ENCODE measurements around the gene NARF. TPM values are rescaled to one million over a fixed set of nuclear protein-coding genes. Genes with fewer than 3 reads are reported as not detected.
A peak's percentile ranks its signal among the peaks of the same experiment; 100 is the strongest.
"Not testable (repeated sequence)": the region's sequence is repeated elsewhere in the genome, so short reads cannot be mapped to it uniquely, and the experiment has no call there.

The NARF gene
- 10 to 100 TPM; 39.2 to 87.0 (median 49.9) TPM for polyA plus RNA-seq
- long read RNA-seq, donor 1, result 0 reads
- long read RNA-seq, donor 2, result 0 reads
- long read RNA-seq, donor 3, partial matches to known transcripts, result 5 of 8 reads
- long read RNA-seq, donor 3, other reads (novel, unspliced or antisense), result 0 of 8 reads
- long read RNA-seq, donor 4, result 0 reads
- long read RNA-seq, donor 5, partial matches to known transcripts, result 0 of 1 reads
- long read RNA-seq, donor 5, other reads (novel, unspliced or antisense), result 0 of 1 reads
- long read RNA-seq, donor 6, partial matches to known transcripts, result 0 of 6 reads
- long read RNA-seq, donor 6, other reads (novel, unspliced or antisense), result 0 of 6 reads
- long read RNA-seq, donor 7, transcript NARF-201 (11 exons, 3,949 nt), result major isoform, 17 of 28 reads
- long read RNA-seq, donor 7, partial matches to known transcripts, result 0 of 28 reads
- long read RNA-seq, donor 7, other reads (novel, unspliced or antisense), result 7 of 28 reads
- long read RNA-seq, donor 8, partial matches to known transcripts, result 0 of 3 reads
- long read RNA-seq, donor 8, other reads (novel, unspliced or antisense), result 0 of 3 reads
- long read RNA-seq, donor 9, result 0 reads
- long read RNA-seq, donor 10, transcript NARF-201 (11 exons, 3,949 nt), result major isoform, 6 of 8 reads
- long read RNA-seq, donor 10, partial matches to known transcripts, result 0 of 8 reads
- long read RNA-seq, donor 10, other reads (novel, unspliced or antisense), result 0 of 8 reads

DNA sequence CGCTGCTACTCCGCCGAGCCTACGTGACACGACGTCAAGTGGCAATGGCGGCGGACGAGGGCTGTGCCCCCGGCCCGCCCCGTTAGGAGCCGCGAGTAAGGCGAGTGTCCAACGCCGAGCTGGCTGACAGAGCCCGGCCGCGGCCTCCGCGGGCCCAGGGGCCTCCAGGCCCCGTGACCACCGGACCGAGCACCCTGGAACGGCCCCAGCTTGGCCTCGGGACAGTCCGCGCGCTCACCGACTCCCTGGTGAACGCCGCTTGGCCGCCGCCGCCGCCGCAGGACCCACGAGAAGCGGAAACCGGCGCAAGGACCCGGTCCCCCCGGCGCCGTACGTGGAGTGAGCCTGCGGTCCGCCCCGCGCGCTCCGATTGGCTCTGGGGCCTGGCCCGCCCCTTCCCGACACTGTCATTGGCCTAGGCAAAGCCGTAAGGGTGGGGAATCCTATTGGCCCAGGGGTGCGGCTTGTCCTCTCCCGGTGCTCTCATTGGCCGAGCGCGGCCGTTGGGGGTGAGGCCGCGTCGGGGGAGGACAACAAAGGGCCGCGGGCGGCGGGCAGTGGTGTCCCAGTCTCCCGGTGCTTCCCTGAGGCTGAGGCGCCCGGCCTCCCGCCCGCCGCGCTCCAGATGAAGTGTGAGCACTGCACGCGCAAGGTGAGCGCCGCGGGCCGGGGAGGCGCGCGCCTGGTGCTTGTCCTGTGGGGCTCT lies at the start of gene NARF:
Gene NARF, plus strand, starts transcription at position 563 of the 706 bp plus-strand sequence. Its CDS starts 63 bp downstream, at position 626.
- peak within 1 kb of the TSS; percentile 94 to 99 (median 99) for H3K27ac ChIP-seq (ENCODE audit: low read depth in 1 of 3, low read length in 2 of 3)
- peaks cover 0 to 11% of the 10 kb centered on the region in 2 donors for H3K9me3 ChIP-seq (ENCODE audit: control insufficient read depth in 2 of 2, insufficient read depth in 1 of 2, low read depth in 1 of 2, low read length in 1 of 2)
- FAIRE-seq (no peak), DNase-seq (peak; percentile 98 to 99)
- H3K36me3 ChIP-seq (ENCODE audit: control insufficient read depth in 3 of 3, insufficient read depth in 2 of 3, low read depth in 1 of 3, low read length in 3 of 3), result peaks cover 3 to 34% (median 8%) of the 10 kb centered on the region in 3 donors
- H3K4me1 ChIP-seq (ENCODE audit: control insufficient read depth in 3 of 3, insufficient read depth in 2 of 3, low read depth in 1 of 3, low read length in 2 of 3), result peaks cover 3 to 25% (median 5%) of the 10 kb centered on the region in 3 donors
- no peaks in the 10 kb centered on the region for H3K27me3 ChIP-seq (ENCODE audit: control insufficient read depth in 3 of 3, insufficient read depth in 3 of 3, low read length in 3 of 3)
- H3K4me3 ChIP-seq (ENCODE audit: low read depth in 1 of 3, low read length in 3 of 3), result peak within 1 kb of the TSS; percentile 72 to 78 (median 77)
- WGBS, 3 donors, result 0 to 1% (median 0%) methylated on average over 42 to 85 of the region's 85 CpGs

DNA sequence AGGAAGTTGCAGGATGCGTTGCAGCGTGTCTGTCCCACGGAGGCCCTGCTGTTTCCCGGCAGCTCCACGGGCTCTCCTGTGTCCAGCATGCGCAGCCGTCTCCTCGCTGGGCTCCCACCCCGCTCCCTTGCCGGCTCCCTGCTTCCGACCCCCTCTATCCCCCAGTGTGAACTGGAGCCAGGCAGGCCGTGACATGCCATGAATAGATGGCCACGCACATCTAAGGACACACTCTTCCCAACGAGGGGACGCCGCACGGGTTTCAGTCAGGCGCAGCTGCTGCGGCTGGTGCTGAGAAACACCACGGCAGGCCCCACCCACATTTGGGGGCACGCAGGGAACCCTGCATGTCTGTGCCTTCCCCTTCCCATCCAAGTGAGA lies 49.6 kb upstream of the NARF start:
- no peaks in the 10 kb centered on the region for H3K4me1 ChIP-seq (ENCODE audit: control insufficient read depth in 3 of 3, insufficient read depth in 2 of 3, low read depth in 1 of 3, low read length in 2 of 3)
- FAIRE-seq (no peak), DNase-seq (no peak)
- 95 to 98% (median 97%) methylated on average over 21 of the region's 21 CpGs for WGBS, 3 donors
- H3K27ac ChIP-seq (ENCODE audit: low read depth in 1 of 3, low read length in 2 of 3), result no peak overlapping the region
- H3K27me3 ChIP-seq (ENCODE audit: control insufficient read depth in 3 of 3, insufficient read depth in 3 of 3, low read length in 3 of 3), result no peaks in the 10 kb centered on the region
- peaks cover 0 to 70% (median 14%) of the 10 kb centered on the region in 3 donors for H3K36me3 ChIP-seq (ENCODE audit: control insufficient read depth in 3 of 3, insufficient read depth in 2 of 3, low read depth in 1 of 3, low read length in 3 of 3)
- H3K9me3 ChIP-seq (ENCODE audit: control insufficient read depth in 2 of 2, insufficient read depth in 1 of 2, low read depth in 1 of 2, low read length in 1 of 2), result no peaks in the 10 kb centered on the region
- no peak overlapping the region for H3K4me3 ChIP-seq (ENCODE audit: low read depth in 1 of 3, low read length in 3 of 3)

DNA sequence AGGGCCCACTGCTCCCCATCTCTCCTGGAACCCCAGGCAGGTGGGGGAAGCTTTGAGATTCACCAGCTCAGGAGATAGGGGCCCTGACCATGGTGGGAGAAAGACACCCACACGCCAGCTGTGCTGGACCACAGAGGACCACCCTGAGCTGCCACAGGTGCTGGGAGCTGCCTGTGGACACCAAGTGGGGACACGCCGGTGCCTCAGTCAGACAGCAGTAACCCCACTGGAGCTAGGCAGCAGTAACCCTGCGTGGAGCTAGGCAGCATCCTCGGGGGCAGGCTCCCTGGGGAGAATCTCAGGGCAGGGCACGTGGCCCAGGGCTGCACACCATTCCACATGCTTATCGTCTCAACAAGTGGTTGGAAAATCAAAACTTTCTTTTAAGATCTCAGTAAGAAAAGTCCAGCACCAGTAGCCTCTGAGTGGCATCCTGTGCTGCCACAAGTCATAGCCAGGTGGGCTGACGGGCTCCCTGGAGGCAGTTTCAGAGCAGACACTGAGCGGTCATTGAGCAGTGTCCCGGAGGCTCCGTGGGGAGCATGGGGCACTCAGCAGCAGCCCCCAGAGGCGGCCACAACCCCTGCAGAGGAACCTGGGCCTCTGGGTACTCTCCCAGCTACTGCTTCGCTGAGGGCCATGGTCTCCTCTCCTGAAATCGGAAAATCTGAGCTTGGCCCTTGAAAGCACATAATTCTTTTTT lies 48.4 kb upstream of the NARF start:
- DNase-seq (no peak), FAIRE-seq (no peak)
- Histone ChIP-seq H3K36me3 (ENCODE audit: control insufficient read depth in 3 of 3, insufficient read depth in 2 of 3, low read depth in 1 of 3, low read length in 3 of 3) (peaks cover 0 to 67% (median 8%) of the 10 kb centered on the region in 3 donors), H3K4me3 (ENCODE audit: low read depth in 1 of 3, low read length in 3 of 3) (no peak overlapping the region), H3K27me3 (ENCODE audit: control insufficient read depth in 3 of 3, insufficient read depth in 3 of 3, low read length in 3 of 3) (no peaks in the 10 kb centered on the region), H3K27ac (ENCODE audit: low read depth in 1 of 3, low read length in 2 of 3) (no peak overlapping the region), H3K4me1 (ENCODE audit: control insufficient read depth in 3 of 3, insufficient read depth in 2 of 3, low read depth in 1 of 3, low read length in 2 of 3) (peaks cover 0 to 3% (median 0%) of the 10 kb centered on the region in 3 donors), H3K9me3 (ENCODE audit: control insufficient read depth in 2 of 2, insufficient read depth in 1 of 2, low read depth in 1 of 2, low read length in 1 of 2) (no peaks in the 10 kb centered on the region)
- 86 to 94% (median 92%) methylated on average over 14 of the region's 14 CpGs for WGBS, 3 donors

DNA sequence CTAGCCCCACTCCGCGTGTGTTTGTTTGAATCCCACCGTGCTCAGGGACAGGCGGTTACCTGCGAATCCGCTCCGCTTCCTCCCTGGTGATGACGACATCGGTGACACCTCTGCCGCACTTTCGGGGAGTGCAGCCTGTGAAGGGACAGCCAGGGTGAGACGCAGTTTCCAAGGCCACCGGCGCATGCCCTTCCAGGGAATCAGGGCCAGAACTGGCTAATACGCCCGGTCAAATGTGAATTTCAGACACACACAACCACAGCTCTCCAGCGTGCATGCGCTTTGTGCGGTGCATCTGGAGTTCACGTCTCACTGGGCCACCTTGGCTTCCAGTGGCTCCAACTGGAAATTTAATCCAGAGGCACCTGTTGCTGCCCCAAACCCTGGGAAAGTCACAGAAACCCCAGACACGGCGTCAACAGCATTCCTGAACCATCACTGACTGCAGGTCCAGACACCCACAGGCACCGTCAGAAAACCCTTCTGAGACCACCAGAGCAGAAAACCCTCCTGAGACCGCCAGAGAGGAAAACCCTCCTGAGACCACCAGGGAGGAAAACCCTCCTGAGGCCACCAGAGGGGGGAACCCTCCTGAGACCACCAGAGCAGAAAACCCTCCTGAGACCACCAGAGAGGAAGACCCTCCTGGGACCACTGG lies 47.0 kb upstream of the NARF start:
- WGBS, 3 donors, result 95 to 97% (median 95%) methylated on average over 24 of the region's 24 CpGs
- Histone ChIP-seq H3K27me3 (ENCODE audit: control insufficient read depth in 3 of 3, insufficient read depth in 3 of 3, low read length in 3 of 3) (no peaks in the 10 kb centered on the region), H3K27ac (ENCODE audit: low read depth in 1 of 3, low read length in 2 of 3) (no peak overlapping the region), H3K9me3 (ENCODE audit: control insufficient read depth in 2 of 2, insufficient read depth in 1 of 2, low read depth in 1 of 2, low read length in 1 of 2) (no peaks in the 10 kb centered on the region), H3K4me1 (ENCODE audit: control insufficient read depth in 3 of 3, insufficient read depth in 2 of 3, low read depth in 1 of 3, low read length in 2 of 3) (peaks cover 0 to 3% (median 0%) of the 10 kb centered on the region in 3 donors), H3K4me3 (ENCODE audit: low read depth in 1 of 3, low read length in 3 of 3) (no peak overlapping the region), H3K36me3 (ENCODE audit: control insufficient read depth in 3 of 3, insufficient read depth in 2 of 3, low read depth in 1 of 3, low read length in 3 of 3) (peaks cover 0 to 60% (median 7%) of the 10 kb centered on the region in 3 donors)
- FAIRE-seq, result no peak
- DNase-seq, result no peak

DNA sequence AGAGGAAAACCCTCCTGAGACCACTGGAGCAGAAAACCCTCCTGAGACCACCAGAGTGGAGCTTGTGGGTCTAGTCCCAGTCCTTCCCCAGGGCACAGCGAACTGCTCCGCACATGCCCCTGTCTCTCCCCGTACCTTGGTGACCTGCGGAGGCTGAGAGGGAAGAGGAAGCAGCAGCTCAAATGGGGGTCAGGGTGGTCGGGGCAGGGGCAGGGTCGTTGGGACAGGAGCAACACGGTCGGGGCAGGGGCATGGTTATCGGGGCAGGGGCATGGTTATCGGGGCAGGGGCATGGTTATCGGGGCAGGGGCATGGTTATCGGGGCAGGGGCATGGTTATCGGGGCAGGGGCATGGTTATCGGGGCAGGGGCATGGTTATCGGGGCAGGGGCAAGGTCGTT lies 46.5 kb upstream of the NARF start:
- peaks cover 0 to 60% (median 7%) of the 10 kb centered on the region in 3 donors for H3K36me3 ChIP-seq (ENCODE audit: control insufficient read depth in 3 of 3, insufficient read depth in 2 of 3, low read depth in 1 of 3, low read length in 3 of 3)
- WGBS, 3 donors, result 91 to 92% (median 92%) methylated on average over 14 to 16 of the region's 16 CpGs
- not testable (repeated sequence) for H3K9me3 ChIP-seq (ENCODE audit: control insufficient read depth in 2 of 2, insufficient read depth in 1 of 2, low read depth in 1 of 2, low read length in 1 of 2); H3K4me3 ChIP-seq (ENCODE audit: low read depth in 1 of 3, low read length in 3 of 3); DNase-seq; FAIRE-seq; H3K4me1 ChIP-seq (ENCODE audit: control insufficient read depth in 3 of 3, insufficient read depth in 2 of 3, low read depth in 1 of 3, low read length in 2 of 3); H3K27ac ChIP-seq (ENCODE audit: low read depth in 1 of 3, low read length in 2 of 3); H3K27me3 ChIP-seq (ENCODE audit: control insufficient read depth in 3 of 3, insufficient read depth in 3 of 3, low read length in 3 of 3)

DNA sequence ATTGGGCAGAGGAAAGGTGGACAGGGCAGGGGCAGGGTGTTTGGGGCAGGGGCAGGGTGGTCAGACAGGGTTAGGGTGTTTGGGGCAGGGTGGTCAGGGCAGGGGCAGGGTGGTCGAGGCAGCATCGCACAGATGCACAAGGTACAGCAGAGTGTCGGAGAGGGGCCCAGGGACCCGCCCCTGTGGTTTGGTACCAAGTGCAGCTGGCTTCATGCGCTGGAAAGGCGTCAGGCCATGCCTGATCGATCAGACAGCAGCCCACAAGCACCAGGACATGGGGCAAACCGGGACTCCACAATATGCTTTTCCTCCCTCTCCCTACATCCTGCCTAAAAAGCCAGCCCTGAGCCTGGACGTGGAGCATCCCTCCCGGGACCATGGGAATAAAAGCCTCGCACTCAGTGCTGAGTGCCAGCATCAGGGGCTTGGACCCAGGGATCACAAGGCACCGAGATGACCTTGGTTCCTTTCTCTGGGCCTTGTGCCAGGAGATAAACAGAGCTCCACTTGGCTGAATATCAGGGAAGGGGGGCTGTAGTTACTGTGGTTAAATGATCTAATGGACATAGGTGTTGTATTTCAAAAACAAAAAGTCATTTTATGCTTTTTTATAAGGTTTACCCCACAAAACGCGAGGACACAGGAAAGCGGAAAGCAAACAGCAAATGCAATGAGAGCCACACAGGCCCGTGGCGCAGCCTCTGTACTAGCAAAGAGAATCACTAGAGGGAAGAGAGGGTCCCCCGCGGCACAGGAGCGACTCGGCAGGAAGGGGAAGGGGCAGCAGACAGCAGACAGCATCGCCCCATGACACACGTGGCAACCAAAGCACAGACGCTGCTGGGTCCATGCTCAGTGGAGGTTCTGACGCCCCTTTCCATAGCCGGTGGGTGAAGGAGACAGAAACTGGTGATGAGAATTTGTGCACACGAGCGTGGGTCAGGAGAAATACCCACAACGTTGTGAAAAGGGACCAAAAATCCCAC lies 45.7 kb upstream of the NARF start:
- H3K4me3 ChIP-seq (ENCODE audit: low read depth in 1 of 3, low read length in 3 of 3), result no peak overlapping the region
- H3K4me1 ChIP-seq (ENCODE audit: control insufficient read depth in 3 of 3, insufficient read depth in 2 of 3, low read depth in 1 of 3, low read length in 2 of 3), result peaks cover 0 to 4% (median 0%) of the 10 kb centered on the region in 3 donors
- peaks cover 0 to 54% (median 7%) of the 10 kb centered on the region in 3 donors for H3K36me3 ChIP-seq (ENCODE audit: control insufficient read depth in 3 of 3, insufficient read depth in 2 of 3, low read depth in 1 of 3, low read length in 3 of 3)
- no peak for DNase-seq
- WGBS, 3 donors, result 74 to 80% (median 75%) methylated on average over 29 of the region's 29 CpGs
- no peak overlapping the region for H3K27ac ChIP-seq (ENCODE audit: low read depth in 1 of 3, low read length in 2 of 3)
- no peaks in the 10 kb centered on the region for H3K9me3 ChIP-seq (ENCODE audit: control insufficient read depth in 2 of 2, insufficient read depth in 1 of 2, low read depth in 1 of 2, low read length in 1 of 2)
- H3K27me3 ChIP-seq (ENCODE audit: control insufficient read depth in 3 of 3, insufficient read depth in 3 of 3, low read length in 3 of 3), result no peaks in the 10 kb centered on the region
- no peak for FAIRE-seq
